ENCODE data around the gene PXDN.

PXDN gene

DNA sequence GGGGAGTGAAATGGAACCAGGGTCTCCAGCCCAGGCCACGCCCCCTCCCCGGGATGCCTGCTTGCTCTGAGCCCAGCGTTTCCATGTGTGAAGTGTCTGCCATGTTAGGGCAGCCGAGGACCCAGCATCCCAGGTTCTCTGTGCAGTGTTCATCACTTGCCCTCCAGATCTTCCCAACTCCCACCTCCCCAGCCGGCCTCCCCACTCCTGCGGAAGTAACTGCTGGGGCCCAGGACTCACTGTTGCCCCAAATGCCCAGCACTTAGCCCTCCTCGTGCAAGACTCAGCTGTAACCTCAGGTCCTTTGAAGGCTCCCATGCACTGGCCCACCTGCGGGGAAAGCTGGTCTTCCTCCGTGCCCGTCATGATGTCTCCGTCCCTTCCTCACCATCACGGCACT, 9.7 kb upstream of the PXDN start:
- DNase-seq: no peak

DNA sequence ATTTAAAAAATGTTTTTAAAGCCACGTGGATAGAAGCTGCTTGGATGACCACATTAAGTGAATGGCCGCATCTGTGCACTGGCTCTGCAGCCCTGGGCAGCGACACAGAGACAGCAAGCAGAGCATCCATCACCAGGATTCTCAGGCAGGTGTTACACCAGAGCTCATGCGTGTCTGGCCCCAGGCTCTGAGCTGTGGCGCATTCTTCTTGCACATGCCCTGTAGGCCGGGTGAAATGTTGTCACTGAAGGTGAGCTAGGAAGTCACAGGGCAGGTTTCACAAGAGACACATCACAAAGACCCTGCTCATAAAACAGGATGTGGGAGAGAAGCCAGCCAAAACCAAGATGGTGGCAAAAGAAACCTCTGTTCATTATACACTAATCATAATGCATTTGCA, 8.4 kb upstream of the PXDN start:
- DNase-seq: no peak

DNA sequence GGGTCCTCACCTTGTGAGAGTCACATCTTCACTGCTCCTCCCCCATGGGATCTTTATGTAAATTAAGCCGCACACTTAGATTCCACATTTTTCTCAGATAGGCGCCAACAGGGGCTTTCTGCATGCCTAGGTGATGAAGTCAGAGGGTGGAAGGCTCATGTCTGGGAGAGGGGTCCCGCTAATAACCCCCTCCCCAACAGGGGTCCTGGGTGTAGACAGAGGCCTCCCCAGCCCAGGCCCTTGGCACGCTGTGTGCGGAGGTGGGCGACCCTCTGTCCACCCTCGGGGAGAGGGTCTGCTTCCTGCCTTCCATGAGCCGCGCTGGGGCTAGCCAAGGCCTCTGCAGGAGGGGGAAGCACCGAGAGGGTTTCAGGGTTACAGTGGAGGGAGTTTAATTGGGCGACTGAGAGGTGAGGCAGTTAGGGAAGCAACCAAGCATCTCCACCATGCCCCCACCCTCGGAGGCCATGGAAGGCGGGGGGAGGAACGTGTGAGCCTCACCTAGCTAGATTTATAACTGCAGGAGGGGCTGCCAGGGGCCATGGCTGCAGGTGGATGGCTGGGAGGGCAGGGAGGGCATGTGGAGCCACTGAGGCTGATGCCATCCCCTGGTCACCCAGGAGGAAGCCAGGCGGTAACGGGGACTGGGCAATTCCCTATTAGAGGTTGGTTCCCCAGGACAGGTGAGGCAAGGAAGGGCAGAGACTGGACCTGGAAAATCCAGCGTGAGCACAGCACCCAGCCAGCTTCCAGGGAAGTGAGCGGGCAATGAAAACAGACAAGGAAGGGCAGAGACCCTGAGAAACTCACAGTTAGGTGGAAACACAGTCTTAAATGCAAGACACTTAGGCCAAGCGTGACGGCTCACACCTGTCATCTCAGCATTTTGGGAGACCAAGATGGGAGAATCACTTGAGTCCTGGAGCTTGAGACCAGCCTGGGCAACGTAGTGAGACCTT, 7.7 kb upstream of the PXDN start:
- no peak for DNase-seq

DNA sequence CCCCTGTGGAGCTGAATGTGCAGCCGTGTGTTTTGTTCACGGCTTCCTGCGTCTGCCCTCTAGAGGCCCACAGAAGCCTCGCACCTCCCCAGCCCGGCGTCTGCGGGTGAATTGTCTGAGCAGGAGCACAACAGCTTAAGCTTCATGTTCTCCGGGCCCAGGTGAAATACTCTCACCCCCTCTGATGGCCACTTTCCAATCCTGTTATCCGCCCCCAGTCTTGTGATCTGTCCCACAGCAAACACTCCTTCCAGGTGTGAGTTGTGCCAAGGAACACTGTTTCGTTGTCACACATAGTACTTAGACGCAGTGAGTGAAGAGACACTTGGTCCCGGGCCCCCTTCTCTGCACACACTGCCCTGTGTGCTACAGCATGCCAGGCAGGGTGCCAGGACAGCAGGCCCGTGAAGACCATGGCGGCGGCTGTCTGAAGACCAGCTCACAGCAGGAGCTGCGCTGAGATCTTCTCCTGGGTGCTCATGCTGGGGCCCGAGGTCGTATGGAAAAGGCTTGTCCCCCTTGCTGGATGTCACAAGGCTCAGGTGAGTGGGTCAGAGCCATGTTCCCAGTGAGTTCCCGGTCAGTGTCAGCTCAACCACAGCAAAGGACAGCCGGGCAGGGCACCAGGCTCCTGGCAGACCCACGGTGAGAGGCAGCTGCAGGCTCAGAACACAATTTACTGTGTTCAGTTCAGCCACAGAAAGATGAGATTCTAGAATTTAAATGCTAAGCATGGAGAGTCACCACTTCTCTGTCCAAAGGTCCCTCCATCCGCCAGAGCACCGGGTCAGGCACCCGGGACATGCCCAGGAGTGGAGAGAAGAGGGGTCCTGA, 6.8 kb upstream of the PXDN start:
- DNase-seq: peak; percentile 32

DNA sequence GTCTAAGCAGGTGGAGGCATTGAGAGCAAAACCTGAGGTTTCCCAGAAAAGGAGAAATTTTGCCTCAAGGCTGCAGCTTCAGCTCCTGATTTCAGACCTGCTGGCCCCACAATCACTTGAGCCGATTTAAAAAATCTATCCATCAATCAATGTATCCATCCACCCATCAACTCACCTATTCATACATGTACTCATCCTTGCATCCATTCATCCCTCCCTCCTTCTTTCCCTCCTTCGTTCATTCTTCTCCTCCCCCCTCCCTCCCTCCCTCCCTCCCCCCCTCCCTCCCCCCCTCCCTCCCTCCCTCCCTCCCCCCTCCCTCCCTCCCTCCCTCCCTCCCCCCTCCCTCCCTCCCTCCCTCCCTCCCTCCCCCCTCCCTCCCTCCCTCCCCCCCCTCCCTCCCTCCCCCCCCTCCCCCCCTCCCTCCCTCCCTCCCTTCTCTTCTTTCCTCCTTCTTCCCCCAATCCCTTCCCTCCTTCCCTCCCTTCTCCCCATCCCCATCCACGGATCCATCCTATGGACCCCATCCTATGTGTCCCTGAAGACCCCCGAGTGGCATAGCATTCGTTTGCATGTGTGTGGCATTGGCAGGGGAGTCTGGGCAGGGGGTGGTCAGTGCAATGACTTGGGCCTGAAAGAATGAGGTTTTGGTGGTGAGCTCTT, 6.1 kb upstream of the PXDN start:
- DNase-seq: no peak

DNA sequence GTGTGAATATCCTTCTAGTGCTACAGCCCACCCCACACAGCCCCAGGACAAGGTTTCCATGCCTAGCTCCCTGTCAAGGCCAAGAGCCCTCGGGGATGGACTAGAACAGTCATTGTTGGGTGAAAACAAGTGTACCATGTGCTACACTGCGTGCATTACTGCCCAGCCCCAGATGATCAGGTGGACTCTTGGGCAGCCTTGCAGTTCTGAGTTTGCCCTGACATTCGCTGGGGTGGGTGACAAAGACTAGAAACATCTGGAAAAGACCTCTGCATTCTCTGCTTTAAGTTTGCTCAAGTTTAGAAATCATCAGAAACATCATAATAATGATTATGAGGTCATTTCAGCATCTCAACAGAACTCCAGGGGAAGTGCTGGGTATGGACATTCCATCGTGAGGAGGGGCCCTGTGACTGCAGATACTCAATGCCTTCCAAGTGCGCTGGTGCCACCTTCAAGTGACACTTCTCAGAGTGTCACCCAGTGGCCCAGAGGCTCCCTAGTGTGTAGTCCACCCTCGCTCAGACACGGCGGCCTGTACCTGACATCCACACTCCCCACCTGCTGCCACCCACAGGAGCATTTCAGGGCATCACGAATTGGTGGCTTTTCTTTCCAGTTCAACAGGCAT, 5.3 kb upstream of the PXDN start:
- no peak for DNase-seq

DNA sequence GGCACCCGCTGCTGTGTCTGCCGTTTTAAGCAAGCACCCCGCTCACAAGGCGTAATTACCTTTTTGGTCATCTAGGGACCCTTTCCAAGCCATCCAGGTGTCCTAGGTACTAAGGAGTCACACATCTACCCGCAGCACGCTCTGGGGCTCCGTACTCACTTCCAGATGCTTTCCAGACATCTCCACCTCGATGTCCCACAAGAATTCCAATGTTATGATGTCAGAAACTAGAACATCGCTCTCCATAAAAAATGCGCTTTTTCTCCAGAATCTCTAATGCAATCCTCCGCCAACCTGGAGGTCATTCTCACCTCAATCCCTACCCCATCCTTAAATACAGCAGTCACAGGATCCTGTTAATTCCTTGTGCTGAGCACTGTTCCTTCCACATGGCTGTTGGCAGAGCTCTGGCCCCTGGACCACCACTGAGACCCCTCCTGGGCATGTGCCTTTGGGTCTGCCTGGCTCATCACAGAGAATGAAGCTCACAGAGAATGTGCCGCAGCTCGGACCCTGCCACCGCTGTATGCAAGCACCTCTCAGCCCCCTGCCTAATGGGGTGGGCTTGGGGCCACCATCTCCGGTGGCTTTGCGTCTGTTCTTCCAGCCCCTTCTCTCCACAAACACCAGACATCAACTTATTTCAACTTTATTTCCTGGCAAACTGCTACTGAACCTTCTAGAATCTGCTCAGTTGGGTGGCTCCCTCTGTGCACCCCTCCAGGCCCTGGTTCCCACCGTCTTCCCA, 4.6 kb upstream of the PXDN start:
- DNase-seq: no peak

DNA sequence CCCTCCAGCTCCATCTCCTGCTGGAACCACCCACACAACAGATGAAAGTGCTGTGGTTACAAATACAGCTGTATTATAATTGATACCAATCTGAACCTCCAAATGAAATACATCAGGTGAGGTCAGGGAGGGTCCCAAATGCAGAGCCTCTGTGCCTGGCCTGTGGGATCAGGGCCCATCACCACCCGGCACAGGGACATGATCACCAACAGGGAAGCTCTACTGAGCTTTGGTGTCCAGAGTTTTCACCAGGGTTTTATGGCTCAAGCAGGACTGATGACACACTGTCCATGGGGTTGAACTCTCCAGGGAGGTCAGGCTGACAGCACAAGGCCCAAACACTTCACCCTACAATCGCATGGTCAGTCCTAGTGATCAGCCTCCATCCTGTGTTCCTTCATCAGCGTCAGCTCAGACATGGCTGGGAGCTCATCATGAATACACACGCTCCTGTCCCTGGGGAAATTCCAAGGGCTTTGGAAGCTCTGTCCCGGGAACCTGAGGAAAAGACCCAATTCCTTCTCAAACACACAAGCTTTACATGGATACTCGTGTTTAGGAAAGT, 3.9 kb upstream of the PXDN start:
- no peak for DNase-seq

DNA sequence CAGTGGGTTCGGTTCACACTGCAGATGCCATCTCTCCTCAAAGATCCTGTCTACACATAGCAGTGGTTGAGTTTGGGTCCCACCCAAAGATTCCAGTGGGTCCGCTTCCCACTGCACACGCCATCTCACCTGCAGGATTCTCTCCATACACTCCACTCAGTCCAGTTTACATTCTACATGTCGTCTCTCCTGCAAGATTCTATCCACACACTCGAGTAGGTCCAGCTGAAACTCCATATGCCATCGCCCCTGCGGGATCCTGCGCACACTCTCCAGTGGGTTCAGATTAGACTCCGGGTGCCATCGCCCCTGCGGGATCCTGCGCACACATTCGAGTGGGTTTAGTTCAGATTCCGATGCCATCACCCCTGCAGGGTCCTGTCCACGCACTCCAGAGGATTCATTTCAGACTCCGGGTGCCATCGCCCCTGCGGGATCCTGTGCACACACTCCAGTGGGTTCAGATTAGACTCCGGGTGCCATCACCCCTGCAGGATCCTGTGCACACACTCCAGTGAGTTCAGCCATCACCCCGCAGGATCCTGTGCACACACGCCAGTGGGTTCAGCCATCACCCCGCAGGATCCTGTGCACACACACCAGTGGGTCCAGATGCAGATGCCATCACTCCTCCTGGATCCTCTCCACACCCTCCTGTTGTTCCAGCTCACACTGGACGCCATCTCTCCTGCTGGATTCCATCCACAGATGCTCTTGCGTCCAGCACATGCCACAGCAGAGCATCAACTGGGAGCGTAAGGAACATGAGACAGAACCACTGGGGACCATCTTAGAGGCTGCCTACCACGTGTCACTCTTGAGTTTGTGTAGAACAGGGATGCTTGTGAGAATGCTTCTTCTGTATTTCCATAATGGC, 3.0 kb upstream of the PXDN start:
- no peak for DNase-seq

DNA sequence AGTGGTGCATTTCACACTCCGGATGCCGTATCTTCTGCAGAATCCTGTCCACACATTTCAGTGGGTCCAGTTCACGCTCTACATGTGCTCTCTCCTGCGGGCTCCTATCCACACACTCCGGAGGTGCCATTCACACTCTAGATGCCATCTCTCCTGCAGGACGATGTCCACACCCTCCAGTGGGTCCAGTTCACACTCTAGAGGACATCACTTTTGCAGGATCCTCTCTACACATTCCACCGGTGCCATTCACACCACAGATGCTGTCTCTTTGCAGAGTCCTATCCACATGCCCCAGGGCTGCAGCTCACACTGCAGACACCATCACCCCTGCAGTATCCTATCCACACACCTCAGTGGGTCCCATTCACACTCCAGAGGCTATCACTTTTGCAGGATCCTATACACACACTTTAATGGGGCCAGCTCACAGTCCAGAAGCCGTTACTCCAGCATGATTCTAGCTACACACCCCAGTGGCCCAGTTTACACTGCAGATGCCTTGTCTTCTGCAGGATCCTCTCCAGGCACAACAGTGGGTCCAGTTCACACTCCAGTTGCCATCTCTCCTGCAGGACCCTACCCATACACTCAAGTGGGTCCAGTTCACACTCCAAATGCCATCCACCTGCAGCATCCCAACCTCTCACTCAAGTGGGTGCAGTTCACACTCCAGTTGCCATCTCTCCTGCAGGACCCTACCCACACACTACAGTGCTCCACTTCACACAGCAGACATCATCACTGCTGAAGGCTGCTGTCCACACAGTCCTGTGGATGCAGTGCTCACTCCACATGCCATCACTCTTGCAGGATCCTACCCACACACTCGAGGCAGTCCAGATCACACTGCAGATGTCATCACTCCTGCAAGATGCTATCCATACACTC, 2.1 kb upstream of the PXDN start:
- DNase-seq: no peak

DNA sequence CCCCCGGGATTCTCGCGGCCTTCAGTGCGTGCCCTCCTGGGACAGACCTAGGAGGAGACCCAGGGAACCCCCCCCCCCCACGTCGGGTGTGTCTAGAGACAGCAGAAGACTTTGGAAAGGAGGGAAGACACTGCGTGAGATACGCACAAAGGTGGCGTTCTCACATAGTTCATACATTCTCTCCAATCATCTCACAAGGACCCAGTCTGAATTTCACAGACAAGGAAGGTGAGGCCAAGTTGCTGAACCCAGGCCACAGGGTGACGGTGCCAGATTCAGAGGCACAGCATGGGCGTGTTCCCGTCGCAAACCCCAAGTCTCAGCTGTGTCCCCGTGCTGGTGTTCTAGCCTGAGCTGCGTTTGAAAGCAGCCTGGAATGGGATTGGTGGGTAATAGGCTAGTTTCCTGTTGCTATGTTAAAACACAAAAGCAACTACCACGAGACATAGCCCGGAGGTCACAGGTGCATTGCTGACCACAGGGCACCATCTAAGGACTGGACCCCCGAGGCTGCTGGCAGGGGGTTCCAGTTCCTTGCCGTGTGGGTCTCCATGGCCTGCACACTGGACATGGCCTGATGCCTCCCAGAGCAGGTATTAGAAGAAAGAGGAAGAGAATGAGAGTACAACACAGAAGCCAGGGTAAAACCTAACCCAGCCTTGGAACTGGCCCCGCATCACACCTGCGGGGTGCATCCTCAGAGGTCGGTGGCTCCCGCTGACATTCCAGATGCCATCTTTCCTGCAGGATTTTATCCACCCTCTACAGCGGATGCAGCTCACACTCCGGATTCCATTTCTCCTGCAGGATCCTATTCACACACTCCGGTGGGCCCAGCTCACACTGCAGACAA, 1.1 kb upstream of the PXDN start:
- DNase-seq: no peak

DNA sequence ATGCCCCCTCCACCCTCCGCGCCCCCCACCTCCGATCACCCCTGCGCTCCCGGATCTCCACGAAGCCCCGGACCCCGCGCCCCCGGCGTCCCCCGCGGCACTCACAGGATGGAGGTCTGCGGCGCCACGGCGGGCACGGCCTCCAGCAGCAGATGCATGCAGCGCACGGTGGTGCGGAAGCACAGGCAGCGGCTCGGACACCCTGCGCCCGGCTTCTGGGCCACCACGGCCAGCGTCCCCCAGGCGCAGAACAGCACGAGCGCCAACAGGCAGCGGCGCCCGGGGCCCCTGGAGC, 217 bp downstream of the PXDN start:
- no peak for DNase-seq

DNA sequence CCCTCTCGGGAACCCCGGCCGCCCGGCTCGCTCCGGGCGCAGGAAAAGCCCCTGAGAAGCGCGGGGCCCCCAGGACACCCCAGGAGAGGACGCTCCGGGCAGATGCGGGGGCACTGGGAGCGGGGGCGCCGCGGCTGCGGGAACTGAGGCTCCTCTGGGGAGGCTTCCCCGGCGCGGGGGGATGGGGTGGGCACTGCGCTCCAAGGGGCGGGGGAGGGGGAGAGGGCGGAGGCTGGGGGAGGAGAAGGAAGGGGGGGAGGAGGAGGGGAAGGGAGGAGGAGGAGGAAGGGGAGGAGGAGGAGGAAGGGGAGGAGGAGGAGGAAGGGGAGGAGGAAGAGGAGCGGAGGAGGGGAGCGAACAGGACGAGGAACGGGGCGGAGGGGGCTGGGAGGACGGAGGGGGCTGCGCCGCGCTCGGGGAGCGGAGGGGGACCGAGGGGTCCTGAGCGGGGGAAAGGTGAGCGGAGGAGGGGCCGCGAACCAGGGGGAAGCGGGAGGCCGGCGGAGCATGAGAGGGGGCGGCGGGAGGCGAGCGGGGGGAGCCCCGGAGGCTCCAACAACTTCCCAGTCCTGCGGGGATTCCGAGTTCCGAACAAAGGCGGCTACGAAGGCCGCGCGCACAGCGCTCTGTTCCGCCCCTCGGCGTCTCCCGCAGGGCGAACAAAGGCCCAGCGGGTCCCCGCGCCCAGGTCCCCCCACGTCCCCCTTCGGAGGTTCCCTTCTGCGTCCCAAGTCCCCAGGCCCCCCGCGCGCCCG, 742 bp downstream of the PXDN start:
- no peak for DNase-seq

DNA sequence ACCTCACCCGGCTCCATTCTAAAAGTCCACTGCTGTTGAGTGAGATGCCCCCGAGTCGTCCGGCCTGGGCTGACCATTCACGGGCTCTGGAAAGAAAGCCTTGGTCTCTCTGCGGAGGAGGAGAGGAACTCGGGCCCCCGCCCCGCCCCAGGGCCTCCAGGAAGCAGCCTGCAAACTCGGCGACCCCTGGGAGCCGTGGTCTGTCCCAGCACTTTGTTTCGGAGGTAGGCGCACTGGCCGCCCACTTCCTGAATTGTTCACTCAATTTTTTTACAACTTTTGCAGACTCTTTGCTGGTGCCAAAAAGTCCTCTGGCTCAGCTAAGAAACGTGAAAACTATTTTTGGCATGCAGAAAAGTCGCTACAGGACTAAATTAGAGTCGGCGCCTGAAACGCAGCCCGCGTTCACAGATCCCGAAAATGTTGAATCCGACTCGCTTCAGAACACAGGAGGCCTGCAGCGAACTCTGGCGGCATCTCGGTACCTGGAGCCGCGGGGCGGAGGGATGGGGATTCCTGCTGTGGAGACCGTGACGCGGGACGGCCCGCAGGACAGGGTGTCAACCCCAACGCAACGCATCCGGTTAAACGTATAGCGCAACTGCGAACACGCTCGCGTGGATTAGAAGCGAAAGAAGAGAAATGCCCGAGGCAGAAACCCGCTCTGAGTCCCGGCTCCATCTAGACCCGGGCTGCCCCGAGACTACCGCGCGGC, 1.5 kb downstream of the PXDN start:
- DNase-seq: no peak

DNA sequence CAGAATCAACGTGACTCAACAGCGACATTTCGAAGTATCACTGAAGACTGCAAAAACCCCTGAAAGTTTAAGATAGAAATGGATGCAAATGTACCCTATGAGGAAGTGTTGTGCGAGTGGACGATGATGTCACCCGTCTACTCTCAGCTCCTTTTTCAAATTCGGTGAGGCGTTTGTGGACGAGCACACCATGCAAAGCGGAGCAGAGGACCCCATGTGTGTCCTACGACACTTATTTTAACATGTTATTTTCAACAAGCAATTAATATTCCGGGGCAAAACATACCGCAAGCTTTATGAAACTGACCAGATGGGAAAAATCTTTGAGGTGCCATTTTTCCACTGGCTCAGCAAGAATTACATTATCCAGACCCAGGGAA, 2.0 kb downstream of the PXDN start:
- DNase-seq: no peak

DNA sequence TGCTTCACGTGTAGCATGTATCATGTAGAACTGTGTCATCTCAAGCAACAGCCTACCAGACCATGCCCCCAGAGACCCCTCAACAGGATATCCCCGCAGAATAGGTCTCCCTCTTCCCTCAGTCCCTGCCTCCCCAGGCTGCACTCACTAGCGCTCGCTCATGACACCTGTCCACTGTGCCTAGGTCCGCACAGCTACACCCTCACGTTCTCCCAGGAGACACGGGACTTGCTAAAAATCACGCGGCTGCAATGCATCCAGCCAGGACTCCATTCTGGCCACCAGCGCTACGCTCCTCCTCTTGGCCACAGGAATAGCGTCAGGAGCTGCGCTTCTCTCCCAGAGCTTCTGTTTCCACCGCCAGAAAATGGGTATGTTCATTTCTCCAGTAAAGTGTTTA, 2.5 kb downstream of the PXDN start:
- no peak for DNase-seq

DNA sequence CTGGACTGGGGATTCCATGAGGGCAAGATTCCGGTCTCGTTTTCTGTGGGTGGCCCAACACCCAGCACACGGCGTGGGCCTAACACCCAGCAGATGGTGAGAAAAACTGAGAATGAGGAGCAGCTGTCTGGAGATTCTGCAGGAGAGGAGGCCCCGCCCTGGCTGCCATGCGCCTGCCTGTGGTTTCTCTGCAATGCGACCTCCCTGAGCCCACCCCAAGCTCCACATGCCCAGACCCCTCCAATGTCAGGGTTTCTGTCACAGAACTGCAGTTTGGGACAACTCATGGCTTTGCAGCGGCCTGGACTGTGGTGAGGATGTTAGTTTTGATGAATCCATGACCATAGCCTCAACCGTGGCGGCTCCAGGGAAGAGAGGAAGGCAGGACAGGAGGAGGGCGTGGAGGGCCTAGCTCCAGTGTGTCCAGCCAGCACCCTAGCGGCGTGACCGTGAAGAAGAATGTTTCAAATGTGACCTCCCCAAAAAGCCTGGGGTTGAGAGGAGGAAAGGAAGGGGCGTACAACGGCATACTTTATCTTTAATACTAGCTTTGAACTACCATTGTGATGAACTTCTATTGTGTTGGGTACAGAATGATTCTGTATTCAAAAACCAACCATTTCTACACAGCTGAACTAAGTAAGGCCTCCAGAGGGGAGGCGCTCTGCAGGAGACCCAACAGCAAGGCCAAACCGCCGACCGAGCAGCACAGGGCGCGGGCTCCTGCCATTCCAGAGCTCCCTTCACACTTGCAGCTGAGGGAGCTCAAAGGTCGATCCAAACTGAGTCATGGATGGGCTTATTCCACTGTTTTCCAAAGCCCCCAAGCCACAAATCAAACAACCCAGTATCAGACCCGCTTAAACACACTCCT, 3.4 kb downstream of the PXDN start:
- no peak for DNase-seq

All from NCI-H526 treated with DMSO at 0.1 percent for 48 hours (cell line).